Tibial nerve (tissue), 4 donors: ENCODE results near the gene DAPK2. TPM values are rescaled to one million over a fixed set of nuclear protein-coding genes. Genes with fewer than 3 reads are reported as not detected.

Source experiments
- DNase-seq, 2 donors: peaks; one replicate each; pipeline ENCODE4 v3.0.0-alpha.2; 2019; ENCODE audit warnings: low spot score in 2 of 2
- H3K27ac ChIP-seq, 4 donors: fragments of 200-600 bp; sonication (generic) in 3 of 4; one replicate each; pipeline ENCODE4 v1.5.1; 2017 to 2019; ENCODE audit warnings: mild to moderate bottlenecking in 1 of 4
- H3K27me3 ChIP-seq, 2 donors: fragments of 200-600 bp; sonication (generic) in 1 of 2; one replicate each; pipeline versions ENCODE4 v1.5.1 to v1.6.0; 2017 to 2019
- H3K36me3 ChIP-seq, 3 donors: fragments of 200-600 bp; sonication (generic); one replicate each; pipeline ENCODE4 v1.5.1; 2018 to 2019
- H3K4me1 ChIP-seq, 4 donors: fragments of 200-600 bp; sonication (generic) in 3 of 4; one replicate each; pipeline ENCODE4 v1.5.1; 2017 to 2019
- H3K4me3 ChIP-seq, 4 donors: fragments of 200-600 bp; sonication (generic) in 3 of 4; one replicate each; pipeline ENCODE4 v1.5.1; 2017 to 2019; ENCODE audit warnings: mild to moderate bottlenecking in 1 of 4, moderate library complexity in 1 of 4
- H3K9me3 ChIP-seq, 4 donors: fragments of 200-600 bp; sonication (generic) in 3 of 4; one replicate each; pipeline ENCODE4 v1.5.1; 2017 to 2019
- CTCF ChIP-seq, 5 experiments: fragments of 200-600 bp in 3 of 5; fragments of 450-650 bp in 2 of 5; sonication (generic) in 3 of 5; IDR thresholded peaks; one replicate each; pipeline ENCODE4 v1.5.1; 2016 to 2019; ENCODE audit warnings: antibody characterized with exemption in 5 of 5, mild to moderate bottlenecking in 3 of 5, moderate library complexity in 2 of 5
- EP300 ChIP-seq, 2 donors: sonication (generic); formaldehyde crosslinking; IDR thresholded peaks; one replicate each; pipeline ENCODE4 v1.6.1; 2017; ENCODE audit warnings: antibody characterized with exemption in 2 of 2, mild to moderate bottlenecking in 1 of 2
- POLR2A ChIP-seq, 2 donors: fragments of 450-650 bp; IDR thresholded peaks; one replicate each; pipeline ENCODE4 v1.6.1; 2017; ENCODE audit warnings: antibody characterized with exemption in 2 of 2, mild to moderate bottlenecking in 2 of 2, moderate library complexity in 2 of 2
- WGBS, 2 donors: methylation state at CpG; one replicate each; pipeline ENCODE4 v1.1.5; 2018; 5-methylcytosine and 5-hydroxymethylcytosine counted together
- total RNA-seq, 4 donors: library from RNA; depleted of rRNA; stranded (reverse); fragments of >200 nt; gene quantifications; one replicate each; pipeline ENCODE4 v1.1.0, GENCODE V29; 2016

DAPK2 gene
- total RNA-seq, 4 donors from 2014 or later = 28.9 to 75.9 (median 56.7) TPM

- DNase-seq = no peak
- Histone ChIP-seq H3K9me3 (no peaks in the 10 kb centered on the region), H3K4me1 (peaks cover 0 to 26% (median 11%) of the 10 kb centered on the region in 4 donors), H3K36me3 (no peaks in the 10 kb centered on the region), H3K4me3 (no peak overlapping the region), H3K27me3 (no peaks in the 10 kb centered on the region), H3K27ac (no peak overlapping the region)
- WGBS, 2 donors = 71 to 80% methylated on average over 1 of the region's 1 CpG
- TF ChIP-seq EP300 (IDR thresholded peaks at IDR 0.05) (no peak), CTCF (IDR thresholded peaks at IDR 0.05) (no peak), POLR2A (IDR thresholded peaks at IDR 0.05) (no peak)
Observed at GRCh38 chr15:63995789-63996188, 50.5 kb downstream of the DAPK2 start.

DNA sequence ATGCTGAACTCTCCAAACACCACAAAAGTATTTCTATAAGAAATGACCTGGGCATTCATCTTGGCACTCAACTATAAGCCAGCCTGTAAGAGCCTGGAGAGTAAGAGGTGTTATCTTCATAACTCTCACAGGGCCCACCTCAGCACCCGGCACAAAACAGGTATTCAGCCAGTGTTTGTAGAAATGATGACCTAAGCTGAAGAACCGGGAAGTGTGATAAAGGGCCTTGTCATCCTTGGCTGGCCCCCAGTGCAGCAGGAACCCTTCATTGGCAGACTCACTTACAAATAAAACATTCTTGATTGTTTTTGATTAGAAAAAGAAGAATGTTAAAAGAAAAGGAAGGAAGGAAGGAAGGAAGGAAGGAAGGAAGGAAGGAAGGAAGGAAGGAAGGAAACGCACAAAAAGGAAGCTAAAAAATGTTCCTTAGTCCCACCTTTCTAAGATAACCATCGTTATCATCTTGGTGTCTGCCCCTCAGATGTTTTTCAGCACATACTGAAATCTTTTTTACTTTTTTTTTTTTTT lies 52.1 kb downstream of the DAPK2 start:
- WGBS, 2 donors = 46 to 65% methylated on average over 4 of the region's 4 CpGs
- Histone ChIP-seq H3K27me3 (no peaks in the 10 kb centered on the region), H3K4me1 (peaks cover 0 to 25% (median 9%) of the 10 kb centered on the region in 4 donors), H3K27ac (no peak overlapping the region), H3K9me3 (no peaks in the 10 kb centered on the region), H3K36me3 (no peaks in the 10 kb centered on the region), H3K4me3 (no peak overlapping the region)
- TF ChIP-seq CTCF (IDR thresholded peaks at IDR 0.05) (no peak), EP300 (IDR thresholded peaks at IDR 0.05) (no peak), POLR2A (IDR thresholded peaks at IDR 0.05) (no peak)
- DNase-seq = no peak

DNA sequence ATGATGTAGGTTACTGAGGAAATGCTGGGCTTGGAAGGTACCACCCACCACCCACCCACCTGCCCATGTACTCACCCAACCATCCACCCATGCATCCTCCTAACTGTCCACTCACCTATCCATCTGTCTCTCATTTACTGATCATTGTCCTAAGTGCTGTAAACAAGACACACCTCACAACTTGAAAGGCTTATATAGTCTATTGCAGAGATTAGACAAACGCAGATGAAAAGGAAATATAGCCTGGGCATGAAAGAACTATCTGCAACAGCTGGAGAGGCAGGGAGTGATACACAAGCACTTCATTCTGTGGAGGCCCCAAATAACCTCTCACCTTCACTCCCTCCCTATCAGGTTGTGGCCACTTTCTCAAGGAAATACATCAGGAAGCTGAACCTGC lies 54.0 kb downstream of the DAPK2 start:
- Histone ChIP-seq H3K4me3 (no peak overlapping the region), H3K27me3 (no peaks in the 10 kb centered on the region), H3K4me1 (peaks cover 0 to 15% (median 4%) of the 10 kb centered on the region in 4 donors), H3K9me3 (no peaks in the 10 kb centered on the region), H3K27ac (no peak overlapping the region), H3K36me3 (no peaks in the 10 kb centered on the region)
- WGBS, 2 donors = 74 to 76% methylated on average over 1 of the region's 1 CpG
- DNase-seq = no peak
- TF ChIP-seq POLR2A (IDR thresholded peaks at IDR 0.05) (no peak), EP300 (IDR thresholded peaks at IDR 0.05) (no peak), CTCF (IDR thresholded peaks at IDR 0.05) (no peak)

- H3K27ac ChIP-seq = no peak overlapping the region
- 57 to 74% methylated on average over 3 of the region's 3 CpGs for WGBS, 2 donors
- H3K9me3 ChIP-seq = no peaks in the 10 kb centered on the region
- TF ChIP-seq CTCF (IDR thresholded peaks at IDR 0.05) (no peak), EP300 (IDR thresholded peaks at IDR 0.05) (no peak), POLR2A (IDR thresholded peaks at IDR 0.05) (no peak)
- H3K36me3 ChIP-seq = no peaks in the 10 kb centered on the region
- H3K27me3 ChIP-seq = no peaks in the 10 kb centered on the region
- H3K4me1 ChIP-seq = peaks cover 0 to 15% (median 4%) of the 10 kb centered on the region in 4 donors
- H3K4me3 ChIP-seq = no peak overlapping the region
- no peak for DNase-seq
Observed at GRCh38 chr15:63991706-63992105, 54.6 kb downstream of the DAPK2 start.

- Histone ChIP-seq H3K36me3 (no peaks in the 10 kb centered on the region), H3K27me3 (no peaks in the 10 kb centered on the region), H3K9me3 (no peaks in the 10 kb centered on the region), H3K4me3 (no peak overlapping the region), H3K27ac (no peak overlapping the region), H3K4me1 (peaks cover 0 to 19% (median 4%) of the 10 kb centered on the region in 4 donors)
- no peak for TF ChIP-seq EP300 (IDR thresholded peaks at IDR 0.05)
- TF ChIP-seq POLR2A (IDR thresholded peaks at IDR 0.05) = no peak
- no peak for TF ChIP-seq CTCF (IDR thresholded peaks at IDR 0.05)
- no peak for DNase-seq
- 57 to 64% methylated on average over 8 of the region's 8 CpGs for WGBS, 2 donors
Observed at GRCh38 chr15:63990454-63990853, 55.8 kb downstream of the DAPK2 start.
